ENCODE data around the gene ZNF497. TPM values are rescaled to one million over a fixed set of nuclear protein-coding genes. Genes with fewer than 3 reads are reported as not detected.

Gene ZNF497
- total and polyA plus RNA-seq, 9 of the 15 experiments (the other 6 are each of a cell fraction or from before 2014, with no cell fraction given) = 0.06 to 0.98 (median 0.44) TPM; not detected in 1

GRCh38 chr19:58305065-58305931 lies 57.3 kb downstream of the ZNF497 start, which contains the start of gene ERVK3-1 (continued):
- peak; percentile 85 for TF ChIP-seq C11orf30 (IDR thresholded peaks at IDR 0.05; ENCODE audit: low read depth)
- TF ChIP-seq SRSF9 (IDR thresholded peaks at IDR 0.05; ENCODE audit: borderline replicate concordance, low read depth, low read length) = no peak
- TF ChIP-seq ZNF174 (CRISPR knock-in tag; IDR thresholded peaks at IDR 0.05) = no peak
- TF ChIP-seq MCM7 (IDR thresholded peaks at IDR 0.05) = no peak
- TF ChIP-seq LARP7 (IDR thresholded peaks at IDR 0.05) = peak; percentile 71
- peak; percentile 37; the same call in 1 of the 2 replicates for TF ChIP-seq LEF1 (IDR thresholded peaks at IDR 0.05)
- TF ChIP-seq FOXJ2 (tag; IDR thresholded peaks at IDR 0.05) = peak; percentile 66; the same call in 1 of the 2 replicates
- no peak for TF ChIP-seq KAT8 (IDR thresholded peaks at IDR 0.05; ENCODE audit: low read depth)
- no peak for TF ChIP-seq ZNF23 (CRISPR knock-in tag; IDR thresholded peaks at IDR 0.05)
- peak; percentile 81 for TF ChIP-seq AFF4 (CRISPR knock-in tag; IDR thresholded peaks at IDR 0.05)
- no peak for TF ChIP-seq PTTG1 (tag; IDR thresholded peaks at IDR 0.05; ENCODE audit: low read depth)
- no peak for TF ChIP-seq FOXA1 (IDR thresholded peaks at IDR 0.05; ENCODE audit: borderline replicate concordance)
- peak; percentile 94 for TF ChIP-seq ZNF766 (CRISPR knock-in tag; conservative IDR thresholded peaks at IDR 0.05)
- TF ChIP-seq YBX1 (IDR thresholded peaks at IDR 0.05) = no peak
- TF ChIP-seq KLF6 (CRISPR knock-in tag; IDR thresholded peaks at IDR 0.05; ENCODE audit: borderline replicate concordance) = no peak; the same call in 1 of the 2 replicates
- no peak for TF ChIP-seq HOXB6 (CRISPR knock-in tag; IDR thresholded peaks at IDR 0.05; ENCODE audit: borderline replicate concordance)
- TF ChIP-seq TARDBP (IDR thresholded peaks at IDR 0.05) = peak; percentile 66
- no peak for TF ChIP-seq SMAD3 (CRISPR knock-in tag; conservative IDR thresholded peaks at IDR 0.05)
- peak; percentile 74; the same call in 1 of the 2 replicates for TF ChIP-seq OTX1 (CRISPR knock-in tag; IDR thresholded peaks at IDR 0.05)
- peak; percentile 73 for TF ChIP-seq ZEB2 (IDR thresholded peaks at IDR 0.05)
- TF ChIP-seq, protein P1, sequence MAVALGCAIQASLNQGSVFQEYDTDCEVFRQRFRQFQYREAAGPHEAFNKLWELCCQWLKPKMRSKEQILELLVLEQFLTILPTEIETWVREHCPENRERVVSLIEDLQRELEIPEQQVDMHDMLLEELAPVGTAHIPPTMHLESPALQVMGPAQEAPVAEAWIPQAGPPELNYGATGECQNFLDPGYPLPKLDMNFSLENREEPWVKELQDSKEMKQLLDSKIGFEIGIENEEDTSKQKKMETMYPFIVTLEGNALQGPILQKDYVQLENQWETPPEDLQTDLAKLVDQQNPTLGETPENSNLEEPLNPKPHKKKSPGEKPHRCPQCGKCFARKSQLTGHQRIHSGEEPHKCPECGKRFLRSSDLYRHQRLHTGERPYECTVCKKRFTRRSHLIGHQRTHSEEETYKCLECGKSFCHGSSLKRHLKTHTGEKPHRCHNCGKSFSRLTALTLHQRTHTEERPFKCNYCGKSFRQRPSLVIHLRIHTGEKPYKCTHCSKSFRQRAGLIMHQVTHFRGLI (CRISPR knock-in tag; IDR thresholded peaks at IDR 0.05) = no peak

Data from K562 (cell line).